Neural crest cell (in vitro differentiated cells): ENCODE measurements around the gene TUBGCP3. TPM values are rescaled to one million over a fixed set of nuclear protein-coding genes. Genes with fewer than 3 reads are reported as not detected.

ENCODE experiments used
- DNase-seq: peaks from one replicate; pipeline ENCODE4 v3.0.0; 2021; ENCODE audit warnings: low read depth, mixed read lengths, low spot score
- H3K27ac Mint-ChIP-seq: one replicate; pipeline ENCODE4 v1.8.0; 2021; ENCODE audit warnings: mild to moderate bottlenecking, mixed read lengths; ENCODE audit not compliant: unreplicated experiment
- H3K27me3 Mint-ChIP-seq: 2 replicates; pipeline ENCODE4 v1.8.0; 2021; ENCODE audit warnings: low read depth, mild to moderate bottlenecking, mixed read lengths
- H3K36me3 Mint-ChIP-seq: 2 replicates; pipeline ENCODE4 v1.8.0; 2021; ENCODE audit warnings: low read depth, mild to moderate bottlenecking, mixed read lengths
- H3K4me1 Mint-ChIP-seq: 2 replicates; pipeline ENCODE4 v1.8.0; 2021; ENCODE audit warnings: mixed read lengths
- H3K4me3 Mint-ChIP-seq: one replicate; pipeline ENCODE4 v1.8.0; 2021; ENCODE audit warnings: mild to moderate bottlenecking, mixed read lengths
- H3K9me3 Mint-ChIP-seq: 2 replicates; pipeline ENCODE4 v1.8.0; 2021; ENCODE audit warnings: mixed read lengths
- CTCF ChIP-seq: fragments of 200-600 bp; sonication (generic); conservative IDR thresholded peaks from 2 replicates; pipeline ENCODE4 v1.5.0; 2021; ENCODE audit warnings: antibody characterized with exemption, mild to moderate bottlenecking
- total RNA-seq: library from RNA; stranded (reverse); gene quantifications from 2 replicates; pipeline ENCODE4 v1.2.1, GENCODE V29; 2021

The TUBGCP3 gene
- total RNA-seq, 1 donor from 2014 or later = 43.9 TPM

GRCh38 chr13:112530861-112531260 lies 57.1 kb downstream of the TUBGCP3 start:
- DNase-seq = no peak
- no peaks in the 10 kb centered on the region for H3K9me3 Mint-ChIP-seq
- H3K36me3 Mint-ChIP-seq = no peaks in the 10 kb centered on the region
- no peak for TF ChIP-seq CTCF
- no peak overlapping the region for H3K4me3 Mint-ChIP-seq
- no peak overlapping the region for H3K27ac Mint-ChIP-seq
- no peaks in the 10 kb centered on the region for H3K27me3 Mint-ChIP-seq
- no peaks in the 10 kb centered on the region for H3K4me1 Mint-ChIP-seq

- no peaks in the 10 kb centered on the region for H3K36me3 Mint-ChIP-seq
- no peaks in the 10 kb centered on the region for H3K9me3 Mint-ChIP-seq
- H3K27me3 Mint-ChIP-seq = no peaks in the 10 kb centered on the region
- no peak overlapping the region for H3K4me3 Mint-ChIP-seq
- no peak for TF ChIP-seq CTCF
- no peak overlapping the region for H3K27ac Mint-ChIP-seq
- DNase-seq = no peak
- no peaks in the 10 kb centered on the region for H3K4me1 Mint-ChIP-seq
These were observed 58.7 kb downstream of the TUBGCP3 start for GRCh38 chr13:112529216-112529615.

- no peak overlapping the region for H3K27ac Mint-ChIP-seq
- H3K27me3 Mint-ChIP-seq = no peaks in the 10 kb centered on the region
- H3K4me3 Mint-ChIP-seq = no peak overlapping the region
- H3K36me3 Mint-ChIP-seq = no peaks in the 10 kb centered on the region
- TF ChIP-seq CTCF = no peak
- H3K4me1 Mint-ChIP-seq = no peaks in the 10 kb centered on the region
- no peaks in the 10 kb centered on the region for H3K9me3 Mint-ChIP-seq
- DNase-seq = no peak
These were observed 61.7 kb downstream of the TUBGCP3 start for GRCh38 chr13:112526146-112526853.

GRCh38 chr13:112525356-112525945 lies 62.5 kb downstream of the TUBGCP3 start:
- TF ChIP-seq CTCF = no peak
- Mint-ChIP-seq H3K9me3 (no peaks in the 10 kb centered on the region), H3K27ac (no peak overlapping the region), H3K4me3 (no peak overlapping the region), H3K36me3 (no peaks in the 10 kb centered on the region), H3K4me1 (no peaks in the 10 kb centered on the region), H3K27me3 (no peaks in the 10 kb centered on the region)
- no peak for DNase-seq

GRCh38 chr13:112522578-112522977 lies 65.4 kb downstream of the TUBGCP3 start:
- Mint-ChIP-seq H3K4me3 (no peak overlapping the region), H3K9me3 (no peaks in the 10 kb centered on the region), H3K4me1 (no peaks in the 10 kb centered on the region), H3K27me3 (no peaks in the 10 kb centered on the region), H3K27ac (no peak overlapping the region), H3K36me3 (no peaks in the 10 kb centered on the region)
- DNase-seq = no peak
- TF ChIP-seq CTCF = no peak
